T-helper 17 cell (primary cell): ENCODE results near the gene EPAS1. TPM values are rescaled to one million over a fixed set of nuclear protein-coding genes. Genes with fewer than 3 reads are reported as not detected.

Source experiments
- ATAC-seq: fragments of 150-1000 bp; cut with Tn5 transposase; 2 replicates; pipeline ENCODE4 v1.10.0; 2021; ENCODE audit warnings: mild to moderate bottlenecking, moderate library complexity
- DNase-seq, 3 donors: peaks; one replicate each; pipeline versions ENCODE4 v3.0.0 to v3.0.0-alpha.2; 2020 to 2021
- H3K9me3 ChIP-seq: one replicate; pipeline ENCODE4 v1.7.0; 2013; ENCODE audit warnings: low read length, mild to moderate bottlenecking; ENCODE audit not compliant: control insufficient read depth, poor library complexity, severe bottlenecking
- H3K27ac Mint-ChIP-seq: one replicate; pipeline ENCODE4 v1.8.0; 2022; ENCODE audit warnings: mild to moderate bottlenecking, moderate library complexity, mixed read lengths
- H3K27me3 Mint-ChIP-seq: one replicate; pipeline ENCODE4 v1.8.0; 2022; ENCODE audit warnings: mixed read lengths
- H3K36me3 Mint-ChIP-seq: one replicate; pipeline ENCODE4 v1.8.0; 2022; ENCODE audit warnings: low read depth, mixed read lengths
- H3K4me1 Mint-ChIP-seq: one replicate; pipeline ENCODE4 v1.8.0; 2022; ENCODE audit warnings: mild to moderate bottlenecking, mixed read lengths
- H3K4me3 Mint-ChIP-seq: one replicate; pipeline ENCODE4 v1.8.0; 2022; ENCODE audit warnings: mild to moderate bottlenecking, moderate library complexity, mixed read lengths
- total RNA-seq, 4 donors: library from RNA in 2 of 4; stranded (reverse) in 2 of 4; gene quantifications; one replicate each; pipeline ENCODE4 v1.2.3 and lab custom pipeline; 2022 to 2026

The EPAS1 gene
- total RNA-seq, 2 donors from 2014 or later, result 0.97 to 9.1 TPM

GRCh38 chr2:46335391-46336282 lies 38.4 kb downstream of the EPAS1 start:
- DNase-seq (no peak), ATAC-seq (no peak)
- Mint-ChIP-seq H3K27me3 (peaks cover 37% of the 10 kb centered on the region), H3K4me1 (peaks cover 16% of the 10 kb centered on the region), H3K36me3 (peaks cover 3% of the 10 kb centered on the region), H3K27ac (no peak overlapping the region), H3K4me3 (no peak overlapping the region)
- no peaks in the 10 kb centered on the region for H3K9me3 ChIP-seq

DNA sequence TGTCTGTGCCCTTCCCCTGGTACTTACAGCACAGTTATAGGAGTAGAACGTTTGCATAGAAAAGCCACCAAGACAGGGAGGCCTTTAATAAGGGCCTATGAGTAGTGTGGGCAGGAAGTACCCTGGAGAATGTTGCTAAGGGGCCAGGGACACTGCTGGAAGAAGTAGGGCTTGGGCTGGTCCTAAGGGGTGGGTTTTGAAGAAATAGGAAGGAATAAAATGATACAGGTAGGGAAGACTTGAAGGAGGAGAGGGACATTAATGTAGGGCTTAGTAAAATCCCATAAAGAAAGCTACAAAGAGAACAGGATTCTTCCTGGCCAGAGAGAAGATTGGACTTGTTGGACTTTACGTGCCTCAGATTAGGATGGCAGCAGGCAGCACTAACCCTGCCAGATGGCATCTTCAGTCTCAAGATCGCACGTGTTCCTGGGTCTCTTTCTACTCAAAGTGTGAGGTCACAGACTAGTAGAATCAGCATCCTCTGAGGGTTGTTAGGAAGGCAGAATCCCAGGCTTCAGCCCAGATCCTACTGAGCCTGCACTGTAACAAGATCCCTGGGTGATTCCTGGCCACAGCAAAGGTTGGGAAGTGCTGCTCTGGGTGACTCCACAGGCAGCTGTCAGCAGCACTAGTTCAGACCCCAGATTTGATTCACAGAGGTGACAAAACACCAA lies 39.2 kb downstream of the EPAS1 start:
- ATAC-seq (no peak), DNase-seq (no peak)
- peaks cover 21% of the 10 kb centered on the region for H3K4me1 Mint-ChIP-seq
- H3K4me3 Mint-ChIP-seq, result no peak overlapping the region
- peaks cover 43% of the 10 kb centered on the region for H3K27me3 Mint-ChIP-seq
- H3K27ac Mint-ChIP-seq, result no peak overlapping the region
- peaks cover 3% of the 10 kb centered on the region for H3K36me3 Mint-ChIP-seq
- H3K9me3 ChIP-seq, result peaks cover 1% of the 10 kb centered on the region

DNA sequence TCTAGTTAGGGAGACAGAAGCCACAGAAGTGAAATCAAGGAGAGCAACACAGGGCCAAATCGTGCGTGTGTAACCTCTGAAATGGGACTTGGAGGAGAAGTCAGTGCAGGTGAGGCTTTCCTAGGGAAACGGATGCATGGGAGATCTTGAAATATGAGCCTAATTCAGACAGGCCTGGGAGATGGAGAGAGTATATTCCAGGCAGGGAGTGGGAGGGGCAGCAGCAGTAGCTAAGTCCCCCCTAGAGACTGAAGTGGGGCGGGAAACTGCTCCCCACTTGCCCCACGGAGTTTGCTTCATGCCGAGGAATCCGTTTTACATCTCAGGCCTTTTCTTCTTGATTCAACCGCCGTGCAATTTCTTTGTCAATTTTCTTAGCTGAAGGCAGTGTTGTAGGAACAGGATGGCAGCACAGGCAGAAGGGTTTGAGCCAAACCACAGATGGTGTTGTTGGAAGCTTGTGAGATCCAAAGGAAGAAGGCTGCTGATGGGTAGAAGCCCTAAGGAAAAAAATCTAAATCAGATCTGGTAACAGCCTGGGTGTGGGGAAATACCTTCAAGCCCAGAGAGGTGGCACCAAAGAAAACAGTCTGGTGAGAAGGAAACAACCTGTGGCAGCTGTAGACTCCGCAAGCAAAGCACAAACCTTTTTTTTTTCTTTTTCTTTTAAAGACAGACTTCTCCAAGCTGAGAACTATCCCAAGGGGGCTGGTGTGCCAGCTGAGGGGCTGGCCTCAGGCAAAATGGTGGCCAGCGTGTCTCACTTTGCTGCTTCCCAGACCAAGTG lies 40.2 kb downstream of the EPAS1 start:
- Mint-ChIP-seq H3K27ac (no peak overlapping the region), H3K4me3 (no peak overlapping the region), H3K27me3 (peaks cover 38% of the 10 kb centered on the region), H3K4me1 (peaks cover 23% of the 10 kb centered on the region), H3K36me3 (peaks cover 3% of the 10 kb centered on the region)
- ATAC-seq, result no peak
- peaks cover 3% of the 10 kb centered on the region for H3K9me3 ChIP-seq
- no peak for DNase-seq

- peaks cover 17% of the 10 kb centered on the region for H3K4me1 Mint-ChIP-seq
- H3K27me3 Mint-ChIP-seq, result peaks cover 38% of the 10 kb centered on the region
- no peak overlapping the region for H3K4me3 Mint-ChIP-seq
- peaks cover 3% of the 10 kb centered on the region for H3K9me3 ChIP-seq
- no peaks in the 10 kb centered on the region for H3K36me3 Mint-ChIP-seq
- ATAC-seq, result no peak
- DNase-seq, result no peak
- no peak overlapping the region for H3K27ac Mint-ChIP-seq
These were observed 41.5 kb downstream of the EPAS1 start for GRCh38 chr2:46338674-46339073.

DNA sequence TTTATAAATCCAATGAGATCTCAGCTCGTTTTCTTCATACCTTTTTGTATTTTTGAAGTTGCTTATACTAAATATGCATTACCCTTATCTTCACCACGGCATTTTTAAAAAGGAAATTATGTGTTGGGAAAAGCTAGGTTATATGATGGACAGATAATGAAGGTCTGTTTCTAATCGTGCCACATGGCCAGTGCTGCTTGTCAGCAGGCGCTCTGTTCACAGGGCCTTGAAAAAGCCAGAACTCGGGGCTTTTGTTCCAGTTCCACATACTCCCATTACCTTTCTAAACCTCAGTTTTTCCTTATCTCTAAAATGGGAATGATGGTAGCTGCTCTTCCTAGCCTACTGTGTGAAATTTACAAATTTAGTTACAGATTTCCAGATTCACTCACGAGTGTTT lies 42.0 kb downstream of the EPAS1 start:
- Mint-ChIP-seq H3K27ac (no peak overlapping the region), H3K4me3 (no peak overlapping the region), H3K27me3 (peaks cover 40% of the 10 kb centered on the region), H3K4me1 (peaks cover 16% of the 10 kb centered on the region), H3K36me3 (no peaks in the 10 kb centered on the region)
- H3K9me3 ChIP-seq, result peaks cover 3% of the 10 kb centered on the region
- ATAC-seq, result no peak
- no peak for DNase-seq

DNA sequence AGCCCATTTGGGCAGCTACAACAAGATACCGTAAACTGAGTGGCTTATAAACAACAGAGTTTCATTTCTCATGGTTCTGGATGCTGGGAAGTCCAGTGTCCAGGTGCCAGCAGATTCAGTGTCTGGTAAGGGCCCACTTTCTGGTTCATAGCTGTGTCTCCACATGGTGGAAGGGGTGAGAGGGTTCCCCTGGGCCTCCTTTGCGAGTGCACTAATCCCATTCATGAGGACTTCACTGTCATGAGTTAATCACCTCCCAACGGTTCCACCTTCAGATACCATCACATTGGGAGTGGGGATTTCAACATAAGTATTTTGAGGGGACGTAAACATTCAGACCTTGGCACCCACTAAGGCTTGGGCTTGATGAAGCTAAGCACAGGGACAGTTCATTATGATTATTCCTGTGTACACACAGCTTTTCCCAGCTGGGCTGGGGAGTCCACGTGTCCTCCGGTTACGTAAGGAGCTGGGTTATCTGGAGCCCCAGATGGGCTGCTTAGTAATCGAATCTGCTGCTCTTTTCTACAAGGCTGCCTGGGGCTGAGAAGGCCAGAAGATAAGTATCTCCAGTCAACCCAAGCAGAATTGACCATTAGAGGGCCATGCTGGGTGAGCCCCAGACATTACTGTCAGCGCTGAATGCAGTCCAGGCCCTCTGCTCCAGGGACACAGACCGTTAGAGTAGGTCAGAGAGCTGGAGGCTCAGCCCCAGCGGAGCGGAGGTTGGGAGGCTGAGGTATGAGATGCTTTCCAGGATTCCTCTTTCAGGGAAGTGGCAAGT lies 42.7 kb downstream of the EPAS1 start:
- Mint-ChIP-seq H3K4me1 (peaks cover 11% of the 10 kb centered on the region), H3K27ac (no peak overlapping the region), H3K36me3 (no peaks in the 10 kb centered on the region), H3K27me3 (peaks cover 38% of the 10 kb centered on the region), H3K4me3 (no peak overlapping the region)
- no peak for ATAC-seq
- H3K9me3 ChIP-seq, result peaks cover 3% of the 10 kb centered on the region
- no peak for DNase-seq

DNA sequence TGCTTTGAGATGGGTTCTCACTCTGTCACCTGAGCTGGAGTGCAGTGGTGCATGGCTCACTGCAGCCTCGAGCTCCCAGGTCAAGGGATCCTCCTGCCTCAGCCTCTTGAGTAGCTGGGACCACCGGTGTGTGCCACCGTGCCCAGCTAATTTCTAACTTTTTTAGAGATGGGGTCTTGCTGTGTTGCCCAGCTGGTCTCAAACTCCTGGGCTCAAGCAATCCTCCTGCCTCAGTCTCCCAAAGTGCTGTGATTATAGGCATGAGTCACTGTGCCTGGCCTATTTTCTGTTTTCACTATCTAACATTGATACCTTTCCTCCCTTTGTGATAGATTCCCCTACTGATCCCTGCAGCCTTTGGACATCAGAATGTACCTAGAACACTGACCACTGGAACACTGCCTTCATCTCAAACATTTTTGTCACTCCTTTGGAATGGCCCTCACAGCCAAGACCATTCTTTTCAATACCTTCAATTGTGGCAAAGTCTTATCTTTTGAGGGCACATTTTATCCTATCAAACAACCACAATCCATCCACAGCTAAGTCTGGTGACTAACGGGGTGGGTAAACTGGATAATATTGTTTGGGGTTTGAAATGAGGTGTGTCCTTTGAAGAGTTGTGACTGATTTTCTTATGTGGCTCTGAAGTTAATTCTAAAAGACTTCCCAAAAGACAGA lies 43.7 kb downstream of the EPAS1 start:
- peaks cover 3% of the 10 kb centered on the region for H3K9me3 ChIP-seq
- peak overlapping the region; percentile 51 for H3K27ac Mint-ChIP-seq
- no peak for ATAC-seq
- H3K36me3 Mint-ChIP-seq, result no peaks in the 10 kb centered on the region
- no peak for DNase-seq
- H3K4me1 Mint-ChIP-seq, result peaks cover 11% of the 10 kb centered on the region
- H3K4me3 Mint-ChIP-seq, result no peak overlapping the region
- peaks cover 33% of the 10 kb centered on the region for H3K27me3 Mint-ChIP-seq

- ATAC-seq (no peak), DNase-seq (no peak)
- peaks cover 3% of the 10 kb centered on the region for H3K9me3 ChIP-seq
- peaks cover 31% of the 10 kb centered on the region for H3K27me3 Mint-ChIP-seq
- H3K27ac Mint-ChIP-seq, result no peak overlapping the region
- H3K4me3 Mint-ChIP-seq, result no peak overlapping the region
- H3K36me3 Mint-ChIP-seq, result no peaks in the 10 kb centered on the region
- peaks cover 15% of the 10 kb centered on the region for H3K4me1 Mint-ChIP-seq
These were observed 45.5 kb downstream of the EPAS1 start for GRCh38 chr2:46342566-46343315.

DNA sequence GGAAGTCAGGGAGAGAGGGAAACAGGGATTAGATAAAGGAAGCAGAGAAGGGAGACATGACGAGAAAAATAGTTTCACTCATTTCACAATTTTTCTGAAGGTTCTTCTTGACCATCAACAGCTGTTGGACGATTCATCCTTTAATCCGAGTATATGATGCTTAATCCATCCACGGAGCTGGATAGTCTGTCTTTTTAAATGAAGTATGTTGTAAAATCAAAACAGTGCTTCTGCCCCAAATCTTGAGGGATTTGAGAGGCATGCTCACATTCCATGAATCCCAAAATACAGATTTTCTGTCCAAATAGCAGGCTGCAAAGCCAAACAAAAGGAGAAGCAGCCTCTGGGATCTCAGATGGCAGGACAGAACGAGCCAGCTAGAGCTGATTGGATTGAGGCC lies 47.5 kb downstream of the EPAS1 start:
- peaks cover 31% of the 10 kb centered on the region for H3K27me3 Mint-ChIP-seq
- H3K27ac Mint-ChIP-seq, result no peak overlapping the region
- H3K4me3 Mint-ChIP-seq, result no peak overlapping the region
- DNase-seq (no peak), ATAC-seq (no peak)
- H3K36me3 Mint-ChIP-seq, result no peaks in the 10 kb centered on the region
- peaks cover 19% of the 10 kb centered on the region for H3K4me1 Mint-ChIP-seq
- peaks cover 3% of the 10 kb centered on the region for H3K9me3 ChIP-seq

DNA sequence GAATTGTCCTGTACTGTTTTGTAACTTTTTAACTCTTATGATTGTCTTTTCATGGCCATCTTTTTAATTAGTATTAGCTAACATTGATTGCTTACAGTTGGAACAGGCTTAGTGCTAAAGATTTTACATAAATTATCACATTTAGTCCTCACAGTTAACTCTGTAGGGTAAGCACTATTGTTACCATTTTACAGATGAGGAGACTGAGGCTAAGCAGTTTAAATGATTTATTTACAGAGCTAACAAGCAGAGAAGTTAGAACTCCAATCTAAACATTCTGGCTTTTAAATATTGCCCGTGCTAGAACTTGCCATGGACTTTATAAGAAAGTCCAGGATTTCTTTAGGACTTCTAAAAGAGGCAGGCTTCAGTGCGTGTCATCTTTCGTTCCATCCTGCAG lies 48.6 kb downstream of the EPAS1 start:
- H3K27me3 Mint-ChIP-seq, result peaks cover 29% of the 10 kb centered on the region
- DNase-seq, result no peak
- peaks cover 3% of the 10 kb centered on the region for H3K9me3 ChIP-seq
- ATAC-seq, result no peak
- H3K27ac Mint-ChIP-seq, result no peak overlapping the region
- no peak overlapping the region for H3K4me3 Mint-ChIP-seq
- H3K4me1 Mint-ChIP-seq, result peaks cover 24% of the 10 kb centered on the region
- no peaks in the 10 kb centered on the region for H3K36me3 Mint-ChIP-seq

- no peaks in the 10 kb centered on the region for H3K9me3 ChIP-seq
- Mint-ChIP-seq H3K4me3 (no peak overlapping the region), H3K36me3 (no peaks in the 10 kb centered on the region), H3K27me3 (peaks cover 24% of the 10 kb centered on the region), H3K27ac (no peak overlapping the region), H3K4me1 (peaks cover 28% of the 10 kb centered on the region)
- no peak for DNase-seq
- ATAC-seq, result no peak
These were observed 49.5 kb downstream of the EPAS1 start for GRCh38 chr2:46346719-46347118.
